Measurements from ENCODE around the gene CEP43.

DNA sequence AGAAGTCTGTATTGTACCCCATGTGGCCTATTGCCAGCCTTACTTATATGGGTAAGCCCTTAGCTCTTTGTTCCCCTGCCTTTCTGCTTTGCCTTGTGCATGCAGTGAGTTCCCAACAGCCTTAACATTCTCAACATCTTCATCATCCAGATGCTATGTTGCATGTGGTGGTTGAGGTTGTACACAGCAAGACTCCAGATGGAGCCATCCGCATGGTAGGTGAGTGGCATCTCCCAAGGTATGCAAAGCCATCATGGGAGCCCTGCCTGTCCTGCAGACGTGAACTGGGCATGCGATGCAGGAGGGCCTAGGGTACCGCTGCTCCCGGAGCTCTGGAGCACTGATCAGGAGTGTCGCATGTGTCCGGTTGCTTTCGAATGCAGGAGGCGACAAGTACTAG is 16.1 kb downstream of the CEP43 start:
- no peak for TF ChIP-seq TBL1XR1 (IDR thresholded peaks at IDR 0.05; ENCODE audit: low read depth, low read length)
- TF ChIP-seq, protein P1, sequence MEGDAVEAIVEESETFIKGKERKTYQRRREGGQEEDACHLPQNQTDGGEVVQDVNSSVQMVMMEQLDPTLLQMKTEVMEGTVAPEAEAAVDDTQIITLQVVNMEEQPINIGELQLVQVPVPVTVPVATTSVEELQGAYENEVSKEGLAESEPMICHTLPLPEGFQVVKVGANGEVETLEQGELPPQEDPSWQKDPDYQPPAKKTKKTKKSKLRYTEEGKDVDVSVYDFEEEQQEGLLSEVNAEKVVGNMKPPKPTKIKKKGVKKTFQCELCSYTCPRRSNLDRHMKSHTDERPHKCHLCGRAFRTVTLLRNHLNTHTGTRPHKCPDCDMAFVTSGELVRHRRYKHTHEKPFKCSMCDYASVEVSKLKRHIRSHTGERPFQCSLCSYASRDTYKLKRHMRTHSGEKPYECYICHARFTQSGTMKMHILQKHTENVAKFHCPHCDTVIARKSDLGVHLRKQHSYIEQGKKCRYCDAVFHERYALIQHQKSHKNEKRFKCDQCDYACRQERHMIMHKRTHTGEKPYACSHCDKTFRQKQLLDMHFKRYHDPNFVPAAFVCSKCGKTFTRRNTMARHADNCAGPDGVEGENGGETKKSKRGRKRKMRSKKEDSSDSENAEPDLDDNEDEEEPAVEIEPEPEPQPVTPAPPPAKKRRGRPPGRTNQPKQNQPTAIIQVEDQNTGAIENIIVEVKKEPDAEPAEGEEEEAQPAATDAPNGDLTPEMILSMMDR (IDR thresholded peaks at IDR 0.05 in 2 of 3, conservative IDR thresholded peaks at IDR 0.05 in 1 of 3; ENCODE audit: control insufficient read depth in 2 of 3, extremely low read depth in 1 of 3, insufficient read depth in 1 of 3, low read depth in 3 of 3, low read length in 3 of 3) = no peak
- TF ChIP-seq, protein P2, sequence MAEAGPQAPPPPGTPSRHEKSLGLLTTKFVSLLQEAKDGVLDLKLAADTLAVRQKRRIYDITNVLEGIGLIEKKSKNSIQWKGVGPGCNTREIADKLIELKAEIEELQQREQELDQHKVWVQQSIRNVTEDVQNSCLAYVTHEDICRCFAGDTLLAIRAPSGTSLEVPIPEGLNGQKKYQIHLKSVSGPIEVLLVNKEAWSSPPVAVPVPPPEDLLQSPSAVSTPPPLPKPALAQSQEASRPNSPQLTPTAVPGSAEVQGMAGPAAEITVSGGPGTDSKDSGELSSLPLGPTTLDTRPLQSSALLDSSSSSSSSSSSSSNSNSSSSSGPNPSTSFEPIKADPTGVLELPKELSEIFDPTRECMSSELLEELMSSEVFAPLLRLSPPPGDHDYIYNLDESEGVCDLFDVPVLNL (IDR thresholded peaks at IDR 0.05; ENCODE audit: low read depth, low read length) = no peak
- TF ChIP-seq CHD1 (IDR thresholded peaks at IDR 0.05; ENCODE audit: low read depth, low read length) = no peak
